Activated naive CD8-positive, alpha-beta T cell (primary cell): ENCODE results near the gene SLC28A2.
"Not testable (repeated sequence)": the region's sequence is repeated elsewhere in the genome, so short reads cannot be mapped to it uniquely, and the experiment has no call there.

Experiments
- H3K27ac Mint-ChIP-seq: one replicate; pipeline ENCODE4 v1.8.0; 2021; ENCODE audit warnings: mixed read lengths
- H3K27me3 Mint-ChIP-seq: one replicate; pipeline ENCODE4 v1.8.0; 2021; ENCODE audit warnings: mixed read lengths
- H3K36me3 Mint-ChIP-seq: one replicate; pipeline ENCODE4 v1.8.0; 2021; ENCODE audit warnings: mixed read lengths
- H3K4me1 Mint-ChIP-seq: one replicate; pipeline ENCODE4 v1.8.0; 2021; ENCODE audit warnings: low read depth, mixed read lengths
- H3K4me3 Mint-ChIP-seq: one replicate; pipeline ENCODE4 v1.8.0; 2021; ENCODE audit warnings: mild to moderate bottlenecking, mixed read lengths
- H3K9me3 Mint-ChIP-seq: one replicate; pipeline ENCODE4 v1.8.0; 2021; ENCODE audit warnings: low read depth, mixed read lengths

Gene SLC28A2

DNA sequence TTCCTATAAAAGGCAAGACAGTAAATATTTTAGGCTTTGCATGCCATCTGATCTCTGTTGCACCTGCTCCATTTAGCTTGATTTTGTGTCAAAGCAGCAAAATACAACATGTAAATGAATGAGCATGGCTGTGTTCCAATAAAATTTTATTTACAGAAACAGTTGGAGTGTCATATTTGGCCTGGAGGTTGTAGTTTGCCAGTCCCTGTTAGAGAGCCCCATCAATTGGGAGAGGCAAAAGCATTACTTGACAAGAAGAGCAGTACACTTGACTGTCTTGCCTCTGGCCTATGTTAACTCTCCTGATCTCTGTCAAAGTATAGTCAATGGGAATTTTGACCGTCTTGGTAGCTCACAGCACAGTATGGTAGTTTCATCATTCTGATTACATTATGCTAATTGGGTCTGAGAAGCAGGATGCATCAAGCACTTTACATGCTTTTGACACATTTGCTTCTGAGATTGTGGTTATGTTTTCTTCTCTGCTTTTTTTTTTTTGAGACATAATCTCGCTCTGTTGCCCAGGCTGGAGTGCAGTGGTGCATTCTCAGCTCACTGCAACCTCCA lies 35.4 kb downstream of the SLC28A2 start:
- Mint-ChIP-seq H3K27ac (no peak overlapping the region), H3K27me3 (peaks cover 8% of the 10 kb centered on the region), H3K4me3 (no peak overlapping the region), H3K36me3 (no peaks in the 10 kb centered on the region), H3K4me1 (no peaks in the 10 kb centered on the region), H3K9me3 (no peaks in the 10 kb centered on the region)

DNA sequence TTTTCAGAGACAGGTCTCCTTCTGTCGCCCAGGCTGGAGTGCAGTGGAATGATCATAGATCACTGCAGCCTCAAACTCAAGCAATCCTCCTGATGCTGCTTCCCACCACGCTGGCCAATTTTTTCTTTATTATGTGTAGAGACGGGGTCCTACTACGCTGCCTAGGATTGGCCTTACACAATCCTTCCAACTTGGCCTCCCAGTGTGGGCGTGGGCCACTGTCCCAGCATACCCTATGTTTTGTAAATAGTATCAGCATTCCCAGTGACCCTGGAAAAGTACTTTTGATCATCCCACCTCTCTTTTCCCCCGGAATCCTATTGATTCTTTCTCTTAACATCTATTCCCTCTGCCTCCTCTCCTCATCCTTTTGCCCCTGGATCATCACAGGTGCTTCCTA lies 36.9 kb downstream of the SLC28A2 start:
- Mint-ChIP-seq H3K9me3 (no peaks in the 10 kb centered on the region), H3K4me1 (no peaks in the 10 kb centered on the region), H3K36me3 (no peaks in the 10 kb centered on the region), H3K27ac (no peak overlapping the region), H3K4me3 (no peak overlapping the region), H3K27me3 (peaks cover 8% of the 10 kb centered on the region)

DNA sequence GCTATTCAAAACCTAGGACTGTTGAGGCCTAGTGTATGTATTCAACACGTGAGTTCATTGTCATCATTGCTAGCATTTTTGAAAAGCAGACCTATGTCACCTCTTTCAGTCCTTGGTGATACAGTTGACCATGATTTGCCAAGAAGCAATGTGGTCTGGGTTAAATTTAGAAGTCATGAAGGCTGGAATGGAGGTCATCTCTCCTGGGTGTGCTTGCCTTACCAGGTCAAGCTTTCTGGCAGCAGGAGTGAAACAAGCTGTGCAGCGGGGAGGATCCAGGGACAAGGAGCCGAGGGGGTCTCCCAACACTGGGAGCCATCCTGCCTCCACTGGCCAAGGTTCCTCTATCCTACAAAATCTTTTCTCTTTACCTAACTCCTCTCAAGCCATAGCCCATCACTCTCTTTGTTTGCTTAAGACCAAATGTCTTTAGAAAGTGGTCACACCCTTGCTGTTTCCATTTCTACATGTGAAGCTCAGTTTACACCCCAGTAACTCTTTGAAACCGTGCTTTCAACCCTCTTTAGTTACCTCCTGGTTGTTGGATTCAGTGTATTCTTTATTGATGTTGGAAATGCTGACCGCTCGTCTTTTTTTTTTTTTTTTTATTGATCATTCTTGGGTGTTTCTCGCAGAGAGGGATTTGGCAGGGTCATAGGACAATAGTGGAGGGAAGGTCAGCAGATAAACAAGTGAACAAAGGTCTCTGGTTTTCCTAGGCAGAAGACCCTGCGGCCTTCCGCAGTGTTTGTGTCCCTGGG lies 40.0 kb downstream of the SLC28A2 start:
- peaks cover 1% of the 10 kb centered on the region for H3K27me3 Mint-ChIP-seq
- H3K36me3 Mint-ChIP-seq = peaks cover 3% of the 10 kb centered on the region
- peaks cover under 1% of the 10 kb centered on the region for H3K9me3 Mint-ChIP-seq

DNA sequence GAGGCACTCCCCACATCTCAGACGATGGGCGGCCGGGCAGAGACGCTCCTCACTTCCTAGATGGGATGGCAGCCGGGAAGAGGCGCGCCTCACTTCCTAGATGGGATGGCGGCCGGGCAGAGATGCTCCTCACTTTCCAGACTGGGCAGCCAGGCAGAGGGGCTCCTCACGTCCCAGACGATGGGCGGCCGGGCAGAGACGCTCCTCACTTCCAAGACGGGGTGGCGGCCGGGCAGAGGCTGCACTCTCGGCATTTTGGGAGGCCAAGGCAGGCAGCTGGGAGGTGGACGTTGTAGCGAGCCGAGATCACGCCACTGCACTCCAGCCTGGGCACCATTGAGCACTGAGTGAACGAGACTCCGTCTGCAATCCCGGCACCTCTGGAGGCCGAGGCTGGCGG lies 41.3 kb downstream of the SLC28A2 start:
- H3K27me3 Mint-ChIP-seq, H3K4me1 Mint-ChIP-seq, H3K27ac Mint-ChIP-seq, H3K36me3 Mint-ChIP-seq, H3K4me3 Mint-ChIP-seq, H3K9me3 Mint-ChIP-seq: not testable (repeated sequence)

More for the DNA sequence above, 40.0 kb downstream of the SLC28A2 start:
- no peak overlapping the region for H3K4me3 Mint-ChIP-seq
- no peaks in the 10 kb centered on the region for H3K4me1 Mint-ChIP-seq
- no peak overlapping the region for H3K27ac Mint-ChIP-seq

DNA sequence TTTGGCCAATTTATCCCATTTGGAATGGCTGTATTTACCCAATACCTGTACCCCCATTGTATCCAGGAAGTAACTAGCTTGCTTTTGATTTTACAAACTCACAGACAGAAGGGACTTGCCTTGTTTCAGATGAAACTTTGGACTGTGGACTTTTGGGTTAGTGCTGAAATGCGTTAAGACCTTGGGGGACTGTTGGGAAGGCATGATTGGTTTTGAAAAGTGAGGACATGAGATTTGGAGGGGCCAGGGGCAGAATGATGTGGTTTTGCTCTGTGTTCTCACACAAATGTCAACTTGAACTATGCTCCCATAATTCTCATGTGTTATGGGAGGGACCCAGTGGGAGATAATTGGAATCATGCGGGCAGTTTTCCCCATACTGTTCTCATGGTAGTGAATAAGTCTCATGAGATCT lies 46.9 kb downstream of the SLC28A2 start:
- H3K27me3 Mint-ChIP-seq, H3K4me3 Mint-ChIP-seq, H3K9me3 Mint-ChIP-seq, H3K27ac Mint-ChIP-seq, H3K4me1 Mint-ChIP-seq, H3K36me3 Mint-ChIP-seq: not testable (repeated sequence)

DNA sequence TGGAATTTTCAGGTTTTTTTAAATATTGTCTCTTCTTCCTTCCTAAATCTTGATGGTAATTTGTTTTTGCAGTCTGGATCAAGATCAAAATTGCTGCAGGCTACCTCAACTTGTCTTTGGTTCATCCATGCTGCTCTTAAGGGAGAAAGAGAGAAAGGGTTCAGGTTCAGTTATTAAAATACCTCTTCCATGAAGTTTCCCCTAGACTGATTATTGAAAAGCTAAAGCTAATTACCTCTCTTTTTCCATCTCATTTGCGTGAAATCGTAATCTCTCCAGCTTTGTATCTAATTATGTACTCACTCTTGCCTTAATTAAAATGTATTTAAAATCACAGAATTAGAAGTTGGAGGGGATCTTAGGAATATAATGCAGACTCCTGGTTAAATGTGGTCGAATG lies 52.7 kb downstream of the SLC28A2 start:
- no peak overlapping the region for H3K27ac Mint-ChIP-seq
- H3K27me3 Mint-ChIP-seq = peaks cover 20% of the 10 kb centered on the region
- peaks cover 7% of the 10 kb centered on the region for H3K4me1 Mint-ChIP-seq
- H3K36me3 Mint-ChIP-seq = no peaks in the 10 kb centered on the region
- H3K9me3 Mint-ChIP-seq = no peaks in the 10 kb centered on the region
- no peak overlapping the region for H3K4me3 Mint-ChIP-seq

DNA sequence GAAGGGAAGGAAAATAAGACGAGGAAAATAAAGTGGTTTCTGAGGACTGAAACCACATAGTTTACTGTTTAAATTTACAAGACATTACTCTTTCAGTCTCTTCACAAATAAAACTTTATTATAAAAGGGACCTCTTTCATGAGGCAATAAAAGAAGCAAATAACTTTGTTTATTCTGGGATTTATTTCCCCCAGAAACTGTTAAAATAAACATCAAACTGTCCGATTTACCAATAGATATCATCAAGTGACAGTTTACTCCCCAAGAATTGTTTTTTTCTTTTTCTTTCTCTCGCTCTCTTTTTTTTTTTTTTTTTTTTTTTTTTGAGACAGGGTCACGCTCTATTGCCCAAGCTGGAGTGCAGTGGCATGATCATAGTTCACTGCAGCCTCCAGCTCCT lies 54.1 kb downstream of the SLC28A2 start:
- no peaks in the 10 kb centered on the region for H3K36me3 Mint-ChIP-seq
- no peak overlapping the region for H3K4me3 Mint-ChIP-seq
- peaks cover 20% of the 10 kb centered on the region for H3K27me3 Mint-ChIP-seq
- peaks cover 7% of the 10 kb centered on the region for H3K4me1 Mint-ChIP-seq
- H3K9me3 Mint-ChIP-seq = no peaks in the 10 kb centered on the region
- no peak overlapping the region for H3K27ac Mint-ChIP-seq

DNA sequence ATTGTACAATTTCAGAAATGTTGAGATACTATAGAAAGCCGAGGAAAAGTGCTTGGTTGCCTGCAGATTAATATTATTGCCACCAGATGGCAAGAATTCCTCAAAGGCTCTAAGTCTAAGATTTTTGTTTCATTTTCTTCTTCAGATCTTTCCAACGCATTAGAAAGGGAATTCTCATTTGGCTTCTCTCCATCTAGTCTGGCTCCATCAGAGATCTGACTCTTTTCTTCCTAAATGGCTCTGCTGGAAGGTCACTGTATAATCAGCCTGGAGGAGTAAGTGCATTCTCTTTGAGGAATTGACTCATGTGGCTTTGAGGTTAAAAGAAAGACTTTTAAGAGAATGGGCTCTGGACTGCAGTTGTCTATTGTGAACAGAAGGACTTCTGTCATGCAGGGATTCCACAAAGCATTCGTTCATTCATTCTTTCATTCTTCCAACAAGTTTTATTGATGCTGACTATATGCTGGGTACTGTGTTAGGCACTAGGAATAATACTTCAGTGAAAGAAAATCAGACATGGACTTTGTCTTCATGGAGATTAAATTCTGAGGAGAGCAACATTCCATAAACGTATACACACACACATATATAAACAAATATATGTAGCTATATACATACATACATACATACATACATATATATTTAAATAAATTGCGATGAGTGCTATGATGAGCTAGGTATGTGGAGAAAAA lies 55.3 kb downstream of the SLC28A2 start:
- H3K27me3 Mint-ChIP-seq = peaks cover 23% of the 10 kb centered on the region
- H3K27ac Mint-ChIP-seq = no peak overlapping the region
- H3K4me1 Mint-ChIP-seq = peaks cover 7% of the 10 kb centered on the region
- H3K4me3 Mint-ChIP-seq = peak overlapping the region; percentile 18
- no peaks in the 10 kb centered on the region for H3K36me3 Mint-ChIP-seq
- no peaks in the 10 kb centered on the region for H3K9me3 Mint-ChIP-seq

DNA sequence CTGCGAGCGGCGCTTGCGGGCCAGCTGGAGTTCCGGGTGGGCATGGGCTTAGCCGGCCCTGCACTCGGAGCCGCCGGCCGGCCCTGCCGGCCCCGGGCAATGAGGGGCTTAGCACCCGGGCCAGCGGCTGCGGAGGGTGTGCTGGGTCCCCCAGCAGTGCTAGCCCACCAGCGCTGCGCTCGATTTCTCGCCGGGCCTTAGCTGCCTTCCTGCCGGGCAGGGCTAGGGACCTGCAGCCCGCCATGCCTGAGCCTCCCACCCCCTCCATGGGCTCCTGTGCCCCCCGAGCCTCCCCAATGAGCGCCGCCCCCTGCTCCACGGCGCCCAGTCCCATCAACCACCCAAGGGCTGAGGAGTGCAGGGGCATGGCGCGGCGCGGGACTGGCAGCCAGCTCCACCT lies 62.1 kb downstream of the SLC28A2 start:
- not testable (repeated sequence) for H3K27me3 Mint-ChIP-seq, H3K4me3 Mint-ChIP-seq, H3K27ac Mint-ChIP-seq, H3K36me3 Mint-ChIP-seq, H3K4me1 Mint-ChIP-seq, H3K9me3 Mint-ChIP-seq

DNA sequence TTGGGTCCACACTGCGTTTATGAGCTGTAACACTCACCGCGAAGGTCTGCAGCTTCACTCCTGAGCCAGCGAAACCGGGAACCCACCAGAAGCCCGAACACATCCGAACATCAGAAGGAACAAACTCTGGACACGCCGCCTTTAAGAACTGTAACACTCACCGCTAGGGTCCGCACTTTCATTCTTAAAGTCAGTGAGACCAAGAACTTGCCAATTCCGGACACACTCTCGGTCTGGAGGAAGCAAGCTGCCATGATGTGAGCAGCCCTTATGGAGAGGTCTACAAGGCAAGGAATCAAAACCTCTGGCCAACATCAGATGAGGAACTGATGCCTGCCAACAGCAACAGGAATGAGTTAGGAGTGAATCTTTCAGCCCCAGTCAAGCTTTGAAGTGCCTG lies 62.9 kb downstream of the SLC28A2 start:
- no peaks in the 10 kb centered on the region for H3K4me1 Mint-ChIP-seq
- no peaks in the 10 kb centered on the region for H3K9me3 Mint-ChIP-seq
- H3K4me3 Mint-ChIP-seq = no peak overlapping the region
- no peaks in the 10 kb centered on the region for H3K36me3 Mint-ChIP-seq
- peaks cover 7% of the 10 kb centered on the region for H3K27me3 Mint-ChIP-seq
- H3K27ac Mint-ChIP-seq = no peak overlapping the region

DNA sequence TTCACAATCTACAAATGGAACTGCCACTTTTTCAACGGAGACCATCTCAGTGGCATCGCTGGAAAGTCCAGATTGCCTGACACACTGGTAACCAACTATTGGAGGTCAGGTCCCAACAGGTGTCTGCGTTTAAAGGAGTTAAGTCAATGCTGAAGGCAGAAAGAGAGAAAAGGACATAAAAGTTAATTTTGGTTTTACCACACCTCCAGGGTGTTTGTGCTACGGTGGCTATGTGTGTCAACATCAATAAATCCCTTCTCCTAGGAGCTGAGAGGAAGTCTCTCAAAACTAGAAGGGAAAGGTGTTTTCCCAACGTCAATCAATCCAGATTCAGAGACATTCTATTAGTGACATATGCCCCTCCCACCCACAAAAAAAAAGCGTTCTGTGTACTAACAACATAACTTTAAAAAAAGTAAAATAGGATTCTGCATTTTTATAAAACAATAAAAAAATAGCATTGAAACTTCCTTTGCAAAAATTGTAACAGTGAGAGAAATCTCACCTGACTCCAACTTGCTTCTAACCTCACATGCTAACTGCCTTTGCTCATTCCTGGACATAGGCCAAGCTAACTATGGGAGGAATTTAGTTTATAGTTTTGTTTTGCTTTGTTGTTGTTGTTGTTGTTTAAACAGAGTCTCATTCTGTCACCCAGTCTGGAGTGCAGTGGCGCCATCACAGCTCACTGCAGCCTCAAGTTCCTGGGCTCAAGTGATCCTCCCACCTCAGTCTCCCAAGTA lies 67.6 kb downstream of the SLC28A2 start:
- Mint-ChIP-seq H3K4me1 (no peaks in the 10 kb centered on the region), H3K27me3 (peaks cover 9% of the 10 kb centered on the region), H3K36me3 (no peaks in the 10 kb centered on the region), H3K9me3 (no peaks in the 10 kb centered on the region), H3K4me3 (no peak overlapping the region), H3K27ac (no peak overlapping the region)

DNA sequence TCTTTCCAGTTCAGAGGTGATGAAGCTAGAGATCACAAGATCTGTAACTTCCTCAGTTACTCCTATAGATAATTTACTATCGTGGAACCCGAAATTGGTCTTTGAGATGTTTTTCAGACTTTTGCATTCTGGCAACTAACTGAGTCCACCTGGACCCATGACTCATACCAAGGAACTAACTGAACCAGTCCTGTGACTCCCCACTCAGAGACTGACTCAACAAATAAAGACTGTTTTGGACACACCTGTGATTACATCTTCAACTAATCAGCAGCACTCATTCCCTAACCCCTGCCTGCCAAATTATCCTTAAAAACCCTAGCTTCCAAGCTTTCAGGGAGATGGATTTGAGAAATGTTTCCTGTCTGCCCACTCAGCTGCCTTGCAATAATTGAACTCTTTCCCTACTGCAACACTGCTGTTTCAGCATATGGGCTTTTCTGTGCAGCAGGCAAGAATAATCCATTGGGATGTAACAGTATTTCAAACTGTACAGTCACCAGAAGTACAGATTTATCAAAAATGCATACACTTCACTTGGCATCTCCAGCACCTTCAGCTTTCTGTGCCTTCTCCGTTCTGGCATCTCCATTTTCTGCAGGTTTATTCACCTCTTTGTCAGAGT lies 68.7 kb downstream of the SLC28A2 start:
- Mint-ChIP-seq H3K4me1 (no peaks in the 10 kb centered on the region), H3K9me3 (no peaks in the 10 kb centered on the region), H3K36me3 (no peaks in the 10 kb centered on the region), H3K4me3 (no peak overlapping the region), H3K27ac (no peak overlapping the region), H3K27me3 (peaks cover 9% of the 10 kb centered on the region)

DNA sequence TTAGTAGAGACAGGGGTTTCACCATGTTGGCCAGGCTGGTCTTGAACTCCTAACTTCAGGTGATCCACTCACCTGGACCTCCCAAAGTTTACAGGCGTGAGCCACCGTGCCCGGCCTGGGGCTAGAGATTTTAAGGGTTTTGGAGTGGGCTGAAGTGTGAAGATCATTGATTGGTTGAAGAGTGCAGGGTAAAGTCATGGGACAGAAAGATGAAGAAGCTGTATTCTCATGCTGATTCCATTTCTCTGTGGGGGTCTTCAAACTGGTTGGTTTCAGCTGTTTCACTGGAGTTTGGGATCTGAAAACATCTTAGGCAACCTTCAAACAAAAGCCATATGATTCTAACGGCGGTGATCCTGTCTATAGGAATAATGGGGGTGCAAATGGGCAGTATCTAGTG lies 74.2 kb downstream of the SLC28A2 start:
- Mint-ChIP-seq H3K27me3 (peaks cover 14% of the 10 kb centered on the region), H3K36me3 (no peaks in the 10 kb centered on the region), H3K4me3 (no peak overlapping the region), H3K27ac (no peak overlapping the region), H3K9me3 (no peaks in the 10 kb centered on the region), H3K4me1 (no peaks in the 10 kb centered on the region)

DNA sequence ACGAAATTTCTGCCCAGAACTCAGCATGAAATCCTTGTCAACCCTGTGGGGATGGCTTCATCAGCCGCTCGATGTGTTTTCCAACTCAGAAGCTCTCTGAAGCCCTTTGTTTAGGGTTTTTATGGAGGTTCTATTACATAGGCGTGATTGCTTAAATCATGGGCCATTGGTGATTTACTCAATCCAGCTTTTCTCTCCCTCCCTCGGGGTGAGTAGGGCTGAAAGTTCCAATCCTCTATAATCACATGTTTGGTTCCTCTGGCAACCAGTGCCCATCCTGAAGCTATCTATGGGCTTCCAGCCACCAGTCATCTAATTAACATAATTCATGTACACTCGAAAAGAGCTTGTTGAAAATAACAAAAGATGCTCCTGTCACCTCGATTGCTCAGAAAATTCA lies 74.7 kb downstream of the SLC28A2 start:
- no peak overlapping the region for H3K27ac Mint-ChIP-seq
- no peaks in the 10 kb centered on the region for H3K4me1 Mint-ChIP-seq
- H3K4me3 Mint-ChIP-seq = no peak overlapping the region
- peaks cover 14% of the 10 kb centered on the region for H3K27me3 Mint-ChIP-seq
- H3K9me3 Mint-ChIP-seq = no peaks in the 10 kb centered on the region
- H3K36me3 Mint-ChIP-seq = no peaks in the 10 kb centered on the region
